Activated B cell treated with CpG ODN at 0.5 μM for 24 hours (primary cell): ENCODE results near the gene ZSCAN5A. TPM values are rescaled to one million over a fixed set of nuclear protein-coding genes. Genes with fewer than 3 reads are reported as not detected.
"Not testable (repeated sequence)": the region's sequence is repeated elsewhere in the genome, so short reads cannot be mapped to it uniquely, and the experiment has no call there.

Experiments
- ATAC-seq: fragments of 200-7000 bp; cut with Tn5 transposase; one replicate; pipeline ENCODE4 v1.10.0; 2021; ENCODE audit warnings: low read depth, mild to moderate bottlenecking, moderate library complexity
- CTCF ChIA-PET: fragments of 350-600 bp; sonication (Branson Sonifier 250); formaldehyde crosslinking; loops from one replicate; lab custom pipeline; 2021; ENCODE audit warnings: antibody characterized with exemption; lab: Charles Lee
- POLR2A ChIA-PET: fragments of 350-600 bp; sonication (Branson Sonifier 250); formaldehyde crosslinking; loops from one replicate; lab custom pipeline; 2021; ENCODE audit warnings: antibody characterized with exemption; lab: Charles Lee
- DNase-seq: peaks from one replicate; pipeline ENCODE4 v3.0.0; 2022
- H3K27ac Mint-ChIP-seq: one replicate; pipeline ENCODE4 v1.8.0; 2020; ENCODE audit warnings: mixed read lengths
- H3K27me3 Mint-ChIP-seq: one replicate; pipeline ENCODE4 v1.8.0; 2021; ENCODE audit warnings: mixed read lengths
- H3K36me3 Mint-ChIP-seq: one replicate; pipeline ENCODE4 v1.8.0; 2021; ENCODE audit warnings: low read depth, mixed read lengths
- H3K4me1 Mint-ChIP-seq: one replicate; pipeline ENCODE4 v1.8.0; 2021; ENCODE audit warnings: mixed read lengths
- H3K4me3 Mint-ChIP-seq: one replicate; pipeline ENCODE4 v1.8.0; 2020; ENCODE audit warnings: mild to moderate bottlenecking, mixed read lengths
- H3K9me3 Mint-ChIP-seq: one replicate; pipeline ENCODE4 v1.8.0; 2020; ENCODE audit warnings: mixed read lengths
- CTCF ChIP-seq: fragments of 200-600 bp; IDR thresholded peaks from one replicate; pipeline ENCODE4 v1.8.0; 2022; ENCODE audit warnings: antibody characterized with exemption, mild to moderate bottlenecking
- intact Hi-C: fragments of 100-400 bp; cut with micrococcal nuclease; formaldehyde crosslinking; loops from one replicate; pipeline ENCODE4 v1.15.1; 2024
- total RNA-seq: library from RNA; stranded (reverse); gene quantifications from 2 replicates; pipeline ENCODE4 v1.2.3, GENCODE V29; 2022

ZSCAN5A gene
- total RNA-seq, 1 donor from 2014 or later: 17.8 TPM

GRCh38 chr19:56310462-56310861 is 4.2 kb downstream of the ZSCAN5A start:
- POLR2A ChIA-PET: no interaction called here
- no peaks in the 10 kb centered on the region for H3K9me3 Mint-ChIP-seq
- peaks cover 14% of the 10 kb centered on the region for H3K4me1 Mint-ChIP-seq
- CTCF ChIA-PET: interaction anchor here (1.1 to 1.4 kb wide), 3 partner anchors 23 to 234 kb away, joined by 4 to 6 read pairs (median 4); no protein-coding TSS in a partner anchor
- H3K27ac Mint-ChIP-seq: no peak overlapping the region
- no peaks in the 10 kb centered on the region for H3K27me3 Mint-ChIP-seq
- H3K36me3 Mint-ChIP-seq: peaks cover 38% of the 10 kb centered on the region
- no peak overlapping the region for H3K4me3 Mint-ChIP-seq
- intact Hi-C loops: loop anchor here (10.0 kb wide), 1 partner anchor 666 kb away; the partner anchor contains the start of genes CCDC106, ZNF580 and ZNF581
- no peak for TF ChIP-seq CTCF
- DNase-seq (no peak), ATAC-seq (no peak)

GRCh38 chr19:56309511-56310185 is 5.0 kb downstream of the ZSCAN5A start:
- no peaks in the 10 kb centered on the region for H3K27me3 Mint-ChIP-seq
- ATAC-seq (peak; percentile 50), DNase-seq (peak; percentile 44)
- H3K9me3 Mint-ChIP-seq: no peaks in the 10 kb centered on the region
- CTCF ChIA-PET: interaction anchor here (0.6 to 1.4 kb wide), 5 partner anchors 10 to 233 kb away, joined by 3 to 6 read pairs (median 4); no protein-coding TSS in a partner anchor
- no peak overlapping the region for H3K4me3 Mint-ChIP-seq
- H3K36me3 Mint-ChIP-seq: peaks cover 38% of the 10 kb centered on the region
- intact Hi-C loops: loop anchor here (10.0 kb wide), 1 partner anchor 665 kb away; the partner anchor contains the start of genes CCDC106, ZNF580 and ZNF581
- H3K4me1 Mint-ChIP-seq: peaks cover 10% of the 10 kb centered on the region
- H3K27ac Mint-ChIP-seq: no peak overlapping the region
- POLR2A ChIA-PET: no interaction called here
- TF ChIP-seq CTCF: no peak

GRCh38 chr19:56308792-56309191 is 5.8 kb downstream of the ZSCAN5A start:
- DNase-seq (no peak), ATAC-seq (no peak)
- intact Hi-C loops: no loop called here
- ChIA-PET POLR2A (no interaction called here), CTCF (no interaction called here)
- H3K4me1 Mint-ChIP-seq: peaks cover 5% of the 10 kb centered on the region
- H3K27me3 Mint-ChIP-seq: no peaks in the 10 kb centered on the region
- H3K36me3 Mint-ChIP-seq: peaks cover 44% of the 10 kb centered on the region
- H3K27ac Mint-ChIP-seq: no peak overlapping the region
- no peak overlapping the region for H3K4me3 Mint-ChIP-seq
- H3K9me3 Mint-ChIP-seq: no peaks in the 10 kb centered on the region
- no peak for TF ChIP-seq CTCF

GRCh38 chr19:56307062-56307461 is 7.6 kb downstream of the ZSCAN5A start:
- H3K9me3 Mint-ChIP-seq, DNase-seq, POLR2A ChIA-PET, H3K4me1 Mint-ChIP-seq, CTCF ChIA-PET, ATAC-seq, H3K27me3 Mint-ChIP-seq, H3K4me3 Mint-ChIP-seq, intact Hi-C loops, H3K27ac Mint-ChIP-seq: not testable (repeated sequence)
- peaks cover 44% of the 10 kb centered on the region for H3K36me3 Mint-ChIP-seq

GRCh38 chr19:56306016-56306415 is 8.6 kb downstream of the ZSCAN5A start:
- Mint-ChIP-seq H3K27me3 (no peaks in the 10 kb centered on the region), H3K36me3 (peaks cover 40% of the 10 kb centered on the region), H3K27ac (no peak overlapping the region), H3K4me3 (no peak overlapping the region), H3K9me3 (no peaks in the 10 kb centered on the region), H3K4me1 (peaks cover 3% of the 10 kb centered on the region)
- no peak for DNase-seq
- ChIA-PET POLR2A (no interaction called here), CTCF (no interaction called here)
- ATAC-seq: no peak
- intact Hi-C loops: no loop called here
- no peak for TF ChIP-seq CTCF
